ENCODE measurements around the gene MPPED1.
A peak's percentile ranks its signal among the peaks of the same experiment; 100 is the strongest.

MPPED1 gene

DNA sequence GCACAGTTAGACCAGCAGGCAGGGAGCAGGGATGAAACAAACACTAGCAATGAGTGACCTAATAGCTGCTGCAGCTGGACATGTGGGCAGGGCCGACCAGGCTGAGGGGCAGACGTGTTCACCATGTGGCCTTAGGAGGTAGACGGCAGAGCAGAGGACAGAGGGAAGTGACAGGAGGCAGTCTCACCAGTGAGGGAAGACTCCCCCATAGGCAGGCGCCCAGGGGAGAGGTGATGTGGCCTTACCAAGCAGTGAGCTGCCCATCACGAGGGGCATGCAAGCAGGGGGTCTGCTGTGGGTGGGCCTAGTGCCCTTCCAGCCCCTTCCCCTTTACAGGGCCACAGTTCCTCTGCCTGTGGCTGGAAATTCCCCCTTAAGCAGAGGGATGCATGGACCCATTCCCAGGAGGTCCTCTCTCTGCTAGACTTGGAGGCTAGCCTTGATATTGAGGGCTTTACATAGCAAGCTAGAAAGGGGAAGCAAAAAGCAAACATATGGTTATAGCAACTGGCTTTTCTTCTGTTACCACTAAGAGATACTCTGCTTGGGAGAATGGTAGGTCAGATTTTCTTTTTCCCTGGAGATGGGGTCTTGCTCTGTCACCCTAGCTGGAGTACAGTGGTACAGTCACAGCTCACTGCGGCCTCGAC is 67.6 kb downstream of the MPPED1 start:
- no peak for DNase-seq

DNA sequence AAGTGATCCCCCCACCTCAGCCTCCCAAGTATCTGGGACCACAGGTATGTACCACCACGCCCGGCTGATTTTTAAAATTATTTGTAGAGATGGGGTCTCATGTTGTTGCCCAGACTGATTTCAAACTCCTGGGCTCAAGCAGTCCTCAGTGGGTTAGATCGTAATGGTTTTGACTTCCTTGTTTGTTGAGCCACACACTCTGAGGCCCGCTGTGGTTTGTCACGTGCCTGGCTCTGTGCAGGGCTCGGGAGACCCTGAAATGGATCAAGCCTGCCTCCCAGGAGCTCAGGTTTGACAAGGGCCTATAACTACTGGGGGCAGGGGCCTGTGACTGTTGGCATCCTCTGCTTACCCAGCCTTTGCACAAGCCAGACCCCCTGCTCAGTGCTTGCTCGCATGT is 68.1 kb downstream of the MPPED1 start:
- no peak for DNase-seq

DNA sequence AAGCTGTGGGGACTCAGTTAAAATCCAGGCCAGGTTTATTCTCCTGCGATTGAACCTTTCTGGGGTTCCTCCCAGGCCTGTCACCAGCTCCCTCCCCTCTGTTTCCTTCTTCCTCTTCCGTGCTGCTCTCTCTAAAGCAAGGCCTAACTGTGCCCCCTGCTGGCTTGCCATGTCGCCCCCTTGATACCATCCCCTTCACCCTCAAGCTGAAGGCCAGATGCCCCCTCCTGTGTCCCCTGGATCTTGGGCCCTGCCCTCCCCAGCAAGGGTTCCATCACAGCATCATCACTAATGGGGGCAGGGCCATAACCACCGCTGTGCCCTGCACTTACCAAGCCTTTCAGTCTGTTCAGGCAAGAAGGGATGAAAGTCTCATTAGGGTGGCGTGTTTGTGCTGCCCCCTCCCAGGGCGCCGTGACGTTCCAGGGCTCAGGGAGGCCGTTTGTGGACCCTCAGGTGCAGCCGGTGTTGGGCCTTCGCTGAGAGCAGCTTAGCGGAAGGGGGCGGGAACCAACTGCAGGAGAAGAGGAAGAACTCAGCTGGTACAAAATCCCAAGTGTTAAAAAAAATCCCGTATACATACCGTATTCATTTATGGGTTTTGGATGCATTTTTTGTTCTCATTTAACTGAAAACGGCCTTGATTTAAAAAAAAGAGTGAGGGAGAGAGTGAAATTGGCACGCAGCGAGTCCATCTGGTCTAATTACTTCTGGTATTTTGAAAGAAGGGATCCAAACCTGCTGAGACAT is 69.9 kb downstream of the MPPED1 start:
- peak; percentile 10 for DNase-seq

DNA sequence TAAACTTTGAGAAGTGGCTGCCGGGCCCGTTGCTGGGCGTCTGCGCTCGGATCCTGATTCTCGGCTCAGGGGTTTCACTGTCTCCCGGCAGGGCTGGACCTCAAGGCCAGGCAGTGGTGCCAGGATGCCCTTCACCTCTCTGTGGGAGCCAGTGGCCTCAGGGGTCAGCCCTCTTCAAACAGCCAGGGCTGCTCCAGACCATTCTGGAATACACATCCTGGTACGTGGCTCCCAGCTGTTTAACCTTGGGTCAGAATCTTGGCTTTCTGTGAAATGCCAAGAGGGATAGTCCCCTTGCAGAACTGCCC is 70.5 kb downstream of the MPPED1 start:
- DNase-seq: no peak

DNA sequence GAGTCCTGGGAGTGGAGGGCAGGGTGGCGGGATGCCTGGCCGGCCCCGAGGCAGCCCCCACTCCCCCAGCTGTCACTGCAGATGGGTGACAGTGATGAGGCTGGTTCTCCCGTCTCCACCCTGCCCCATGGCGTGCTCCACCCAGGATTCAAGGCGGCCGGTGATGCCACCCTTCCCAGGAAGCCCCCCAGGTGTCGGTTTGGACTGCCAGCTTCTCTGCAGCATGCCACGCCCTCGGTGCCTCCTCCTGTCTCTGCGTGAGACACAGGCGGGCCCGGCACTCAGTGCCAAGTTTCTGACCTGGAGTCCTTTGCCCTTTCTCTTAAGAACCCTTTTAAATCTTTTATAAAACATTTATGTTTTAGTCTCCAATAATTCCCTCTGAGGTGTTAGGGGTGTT is 71.5 kb downstream of the MPPED1 start:
- no peak for DNase-seq

DNA sequence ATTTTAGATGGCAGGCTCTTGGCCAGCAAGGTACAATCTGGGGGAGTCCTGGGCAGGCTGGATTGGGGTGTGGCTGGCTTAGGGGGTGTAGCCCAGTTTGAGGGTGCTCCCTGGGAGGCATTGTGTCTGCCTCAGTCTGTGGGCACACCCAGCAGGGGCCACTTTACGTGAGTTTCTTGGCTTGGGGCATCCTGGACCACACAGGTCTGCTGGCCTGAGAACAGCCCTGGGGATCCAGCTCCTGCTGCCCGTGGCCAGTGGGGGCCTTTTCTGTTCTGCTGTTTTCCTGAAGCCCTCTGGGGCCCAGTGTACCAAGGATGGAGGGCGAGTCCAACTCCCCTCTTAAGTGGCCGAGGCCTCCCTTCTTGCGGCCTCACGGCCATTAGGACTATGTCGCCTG is 71.9 kb downstream of the MPPED1 start:
- no peak for DNase-seq

DNA sequence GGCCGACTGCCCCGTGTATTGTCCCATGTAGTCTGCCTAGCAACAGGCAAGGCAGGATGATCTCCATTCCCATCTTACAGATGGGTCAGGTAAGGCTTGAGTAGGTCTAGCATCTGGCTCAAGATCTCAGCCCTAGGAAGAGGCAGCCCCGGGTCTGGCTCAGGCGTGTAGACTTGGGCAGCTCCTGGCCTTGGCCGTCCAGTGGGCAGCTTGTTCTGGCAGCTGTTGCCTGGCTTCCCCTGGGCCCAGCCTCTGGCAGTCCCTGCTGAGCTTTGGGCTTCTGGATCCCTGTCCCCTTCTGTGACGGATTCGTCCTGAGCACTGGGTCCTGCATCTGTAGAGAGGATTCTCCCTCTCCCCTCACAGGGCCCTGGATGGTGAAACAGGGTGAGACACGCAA is 72.4 kb downstream of the MPPED1 start:
- DNase-seq: no peak

DNA sequence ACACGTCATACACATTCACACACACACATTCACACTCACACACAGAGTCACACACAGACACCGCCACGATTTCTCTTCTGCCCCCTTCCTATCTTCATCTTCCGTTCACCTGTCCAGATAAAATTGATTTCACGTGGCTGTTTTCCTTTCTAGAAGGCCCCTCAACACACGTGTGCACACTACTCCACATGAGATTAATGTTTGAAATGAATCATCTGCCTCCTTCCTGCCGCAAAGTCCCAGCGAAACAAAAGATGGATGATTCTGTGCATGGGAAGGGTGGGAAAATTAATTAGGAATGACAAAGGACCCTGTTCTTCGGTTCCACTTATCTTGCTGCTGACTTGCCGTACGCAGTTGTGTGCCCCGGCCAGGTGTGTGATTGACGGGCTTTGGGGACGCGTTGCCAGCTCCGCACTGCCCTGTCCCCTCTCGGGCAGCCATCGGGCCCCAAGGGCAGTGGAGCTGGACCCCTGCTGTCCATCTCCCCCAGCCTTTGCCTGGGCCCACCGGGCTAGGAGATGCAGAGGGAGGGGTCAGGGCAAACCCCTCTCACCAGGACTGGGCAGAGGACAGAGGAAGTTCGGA is 73.8 kb downstream of the MPPED1 start:
- DNase-seq: no peak

DNA sequence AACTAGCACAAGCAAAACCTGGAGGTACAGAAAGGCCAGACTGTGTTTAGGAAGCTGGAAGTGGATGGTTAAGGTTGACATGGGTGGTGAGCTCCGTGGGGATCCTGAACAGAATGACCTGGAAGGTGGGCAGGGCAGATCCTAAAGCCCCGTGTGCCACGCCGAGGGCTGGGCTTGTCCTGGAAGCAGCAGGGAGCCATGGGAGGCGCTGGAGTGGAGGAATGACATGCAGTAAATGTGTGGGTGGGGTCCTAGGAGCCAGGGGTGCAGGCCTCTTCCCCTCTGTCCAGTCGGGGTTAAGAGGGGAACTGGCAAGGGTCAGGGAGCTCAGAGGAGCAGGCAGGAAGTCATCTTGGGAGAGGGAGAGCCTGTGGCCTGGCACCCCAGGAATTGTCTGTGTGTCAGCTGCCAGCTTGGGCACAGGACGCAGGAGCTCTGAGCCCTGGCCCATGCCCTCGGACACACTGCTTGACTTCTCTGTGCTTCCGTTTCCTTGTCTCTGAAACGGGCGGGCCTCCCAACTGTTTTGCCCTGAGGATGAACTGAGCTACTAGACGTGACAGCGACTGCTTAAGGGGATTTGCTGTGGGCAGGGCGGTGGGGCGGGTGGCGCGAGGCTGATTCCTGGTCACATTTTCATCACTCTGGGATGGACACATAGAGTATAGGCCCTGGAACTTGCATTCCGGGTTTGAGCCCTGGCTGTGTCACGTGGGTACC is 75.7 kb downstream of the MPPED1 start:
- DNase-seq: no peak

DNA sequence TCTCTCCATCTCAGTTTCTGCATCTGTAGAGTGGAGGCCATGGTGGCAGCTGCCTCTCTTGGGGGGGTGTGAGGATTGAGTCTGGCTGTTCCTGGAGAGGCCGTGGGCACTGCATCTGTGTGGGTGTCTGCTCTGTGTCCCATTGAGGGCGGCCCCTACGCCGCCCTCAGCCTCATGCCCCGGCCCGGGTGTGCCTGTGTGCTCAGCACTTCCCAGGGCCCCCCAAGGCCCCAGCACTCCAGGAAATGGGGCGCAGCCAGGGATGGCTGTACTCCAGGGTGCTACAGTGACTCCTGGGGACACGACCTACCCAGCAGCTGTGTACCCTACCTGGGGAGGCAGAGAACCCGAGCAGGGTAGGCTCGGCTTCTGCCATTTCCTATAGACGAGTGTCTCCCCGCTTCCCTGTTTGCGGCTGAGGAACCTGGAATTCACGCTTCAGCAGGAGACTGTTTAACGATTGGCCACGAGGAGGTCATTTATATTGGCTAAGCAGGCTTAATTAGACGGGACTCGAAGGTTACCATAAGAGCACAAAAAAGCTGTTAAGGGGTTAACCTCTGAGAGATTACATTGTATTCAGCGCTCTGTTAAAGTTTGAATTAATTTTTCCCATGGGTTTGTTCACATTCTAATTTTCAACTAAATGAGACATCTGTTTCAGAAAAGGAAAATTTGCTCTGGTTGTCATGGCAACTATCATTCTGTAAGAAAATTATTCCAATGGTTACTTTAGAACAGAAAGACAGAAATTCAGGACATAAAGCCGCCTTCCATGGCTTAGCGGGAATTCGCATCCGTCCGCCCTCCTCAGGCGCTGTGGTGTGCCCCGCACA is 76.4 kb downstream of the MPPED1 start:
- DNase-seq: no peak

DNA sequence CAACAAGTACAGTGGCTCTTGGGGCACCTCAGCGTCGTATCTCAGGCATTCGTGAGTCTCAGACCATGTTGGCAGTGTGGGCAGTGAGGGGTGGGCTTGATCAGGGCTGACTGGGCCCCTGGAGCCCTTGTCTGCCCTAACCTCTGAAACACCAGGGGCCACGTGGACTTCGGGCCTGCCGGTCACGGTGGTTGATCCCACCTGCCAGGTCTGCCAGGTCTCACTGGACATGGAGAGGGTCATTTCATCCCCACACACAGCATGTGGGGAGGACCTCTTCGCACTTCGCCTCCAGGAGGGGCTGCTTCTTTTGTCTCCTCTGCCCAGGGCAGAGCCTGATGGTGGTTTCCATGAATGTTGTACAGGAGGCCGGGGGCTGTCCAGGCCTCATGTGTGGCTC is 77.1 kb downstream of the MPPED1 start:
- no peak for DNase-seq

DNA sequence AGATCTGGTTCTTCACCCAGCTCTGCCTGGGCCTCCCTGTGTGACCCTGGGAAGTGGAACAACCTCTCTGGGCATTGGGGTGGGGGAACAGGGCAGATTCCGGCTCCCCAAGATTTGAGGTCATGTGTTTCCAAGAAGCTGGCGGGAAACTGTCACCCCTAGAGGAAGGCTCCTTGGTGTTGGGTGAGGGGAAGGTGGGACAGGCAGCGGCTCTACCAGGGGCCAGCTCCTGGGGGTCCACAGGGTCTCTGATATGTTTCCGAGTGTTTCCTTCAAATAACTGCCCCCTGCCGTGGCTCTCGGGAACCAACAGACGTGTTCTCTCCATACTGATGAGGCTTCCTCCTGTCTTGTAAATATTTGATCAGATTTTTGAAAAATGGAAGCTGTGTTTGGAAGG is 78.5 kb downstream of the MPPED1 start:
- no peak for DNase-seq

DNA sequence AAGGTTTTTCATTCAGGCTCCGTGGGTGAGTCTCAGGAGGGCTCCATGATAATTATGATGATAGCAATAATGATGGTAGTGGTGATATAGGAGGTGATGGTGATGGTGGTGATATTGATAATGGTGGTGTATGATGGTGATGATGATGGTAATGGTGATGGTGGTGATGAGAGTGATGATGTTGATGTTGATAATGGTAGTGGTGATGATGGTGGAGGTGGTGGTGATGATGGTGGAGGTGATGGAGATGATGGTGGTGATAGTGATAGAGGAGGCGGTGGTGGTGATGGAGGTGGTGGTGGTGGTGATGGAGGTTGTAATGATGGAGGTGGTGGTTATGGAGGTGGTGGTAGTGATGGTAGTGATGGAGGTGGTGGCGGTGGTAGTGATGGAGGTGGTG is 79.4 kb downstream of the MPPED1 start:
- no peak for DNase-seq

DNA sequence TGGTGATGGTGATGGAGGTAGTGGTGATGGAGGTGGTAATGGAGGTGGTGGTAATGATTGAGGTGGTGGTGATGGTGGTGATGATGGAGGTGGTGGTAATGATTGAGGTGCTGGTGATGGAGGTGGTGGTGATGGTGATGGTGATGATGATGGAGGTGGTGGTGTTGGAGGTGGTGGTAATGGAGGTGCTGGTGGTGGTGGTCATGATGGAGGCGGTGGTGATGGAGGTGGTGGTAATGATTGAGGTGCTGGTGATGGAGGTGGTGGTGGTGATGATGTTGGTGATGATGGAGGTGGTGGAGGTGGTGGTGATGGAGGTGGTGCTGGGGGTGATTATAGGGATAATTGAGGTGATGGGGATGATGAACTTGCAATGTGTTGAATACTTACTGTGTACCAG is 79.9 kb downstream of the MPPED1 start:
- no peak for DNase-seq

DNA sequence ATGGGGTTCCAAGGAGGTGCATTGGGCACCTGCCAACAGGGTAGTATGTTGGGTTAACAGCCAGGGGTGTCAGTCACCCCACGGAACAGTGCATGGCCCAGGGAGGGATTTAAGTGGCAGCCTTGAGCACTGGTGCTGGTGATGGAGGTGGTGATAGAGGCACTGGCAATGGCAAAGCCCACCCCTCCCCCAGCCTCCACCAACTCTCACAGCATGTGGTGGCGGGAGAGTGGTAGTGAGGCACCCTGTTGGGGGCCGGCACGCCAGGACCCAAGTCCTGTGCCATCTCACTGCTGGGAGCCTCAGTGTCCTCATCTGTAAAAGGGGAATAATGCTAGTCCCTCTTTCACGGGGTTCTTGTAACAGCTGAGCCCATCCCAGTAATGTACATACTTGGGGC is 81.5 kb downstream of the MPPED1 start:
- DNase-seq: no peak

DNA sequence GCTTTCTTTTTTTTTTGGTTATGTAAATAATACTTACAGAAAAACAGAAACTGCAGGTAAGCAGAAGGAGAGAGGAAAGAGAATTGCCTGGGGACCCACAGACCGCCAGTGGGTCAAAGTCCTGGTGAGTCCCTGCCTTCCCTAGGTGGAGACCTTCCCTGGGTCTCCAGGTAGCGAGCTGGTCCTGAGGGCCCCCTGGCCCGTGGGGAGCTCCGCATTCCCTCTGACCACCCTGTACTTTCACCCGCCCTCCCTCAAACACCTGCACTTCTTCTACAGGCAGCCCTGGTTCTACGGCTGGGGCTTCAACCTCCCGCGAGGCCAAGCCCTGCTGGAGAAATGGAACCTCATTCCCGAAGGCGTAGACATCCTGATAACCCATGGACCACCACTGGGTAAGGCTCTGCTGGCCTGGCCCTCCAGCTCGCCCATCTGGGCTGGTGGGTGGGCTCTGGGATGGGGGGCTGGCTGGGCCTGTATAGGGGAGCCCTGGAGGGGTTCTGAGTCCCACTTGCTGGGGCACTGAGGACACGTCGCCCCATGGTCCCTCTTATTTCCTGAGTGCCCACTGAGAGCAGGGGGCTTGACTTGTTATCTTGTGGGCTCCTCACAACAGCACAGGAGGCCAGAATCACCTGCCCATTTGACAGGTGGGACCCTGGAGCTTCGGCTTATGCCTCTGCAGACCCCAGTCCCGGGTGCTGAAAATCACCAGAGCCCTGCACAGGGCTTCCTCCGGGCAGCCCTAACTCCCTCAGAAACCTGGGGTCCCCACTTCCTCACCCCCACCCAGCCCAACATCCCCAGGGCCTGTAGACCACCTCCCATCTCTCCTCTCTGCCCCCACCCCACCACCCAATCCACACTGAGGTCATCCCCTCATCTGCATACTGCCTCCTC is 86.4 kb downstream of the MPPED1 start:
- no peak for DNase-seq

DNA sequence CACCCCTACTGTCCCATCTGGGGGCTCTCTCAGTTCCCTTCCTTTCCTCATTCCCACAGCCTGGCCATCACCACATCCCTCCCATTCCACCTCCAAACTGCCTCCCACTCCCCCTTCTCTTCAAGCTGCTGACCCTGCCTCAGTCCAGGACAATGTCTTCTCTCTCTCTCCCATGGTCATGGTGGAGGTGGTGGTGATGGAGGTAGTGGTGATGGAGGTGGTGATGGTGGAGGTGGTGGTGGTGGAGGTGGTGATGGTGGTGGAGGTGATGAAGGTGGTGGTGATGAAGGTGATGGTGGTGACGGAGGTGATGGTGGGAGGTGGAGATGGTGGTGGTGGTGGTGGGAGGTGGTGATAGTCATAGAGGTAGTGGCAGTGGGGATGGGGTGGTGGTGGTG is 87.0 kb downstream of the MPPED1 start:
- no peak for DNase-seq

DNA sequence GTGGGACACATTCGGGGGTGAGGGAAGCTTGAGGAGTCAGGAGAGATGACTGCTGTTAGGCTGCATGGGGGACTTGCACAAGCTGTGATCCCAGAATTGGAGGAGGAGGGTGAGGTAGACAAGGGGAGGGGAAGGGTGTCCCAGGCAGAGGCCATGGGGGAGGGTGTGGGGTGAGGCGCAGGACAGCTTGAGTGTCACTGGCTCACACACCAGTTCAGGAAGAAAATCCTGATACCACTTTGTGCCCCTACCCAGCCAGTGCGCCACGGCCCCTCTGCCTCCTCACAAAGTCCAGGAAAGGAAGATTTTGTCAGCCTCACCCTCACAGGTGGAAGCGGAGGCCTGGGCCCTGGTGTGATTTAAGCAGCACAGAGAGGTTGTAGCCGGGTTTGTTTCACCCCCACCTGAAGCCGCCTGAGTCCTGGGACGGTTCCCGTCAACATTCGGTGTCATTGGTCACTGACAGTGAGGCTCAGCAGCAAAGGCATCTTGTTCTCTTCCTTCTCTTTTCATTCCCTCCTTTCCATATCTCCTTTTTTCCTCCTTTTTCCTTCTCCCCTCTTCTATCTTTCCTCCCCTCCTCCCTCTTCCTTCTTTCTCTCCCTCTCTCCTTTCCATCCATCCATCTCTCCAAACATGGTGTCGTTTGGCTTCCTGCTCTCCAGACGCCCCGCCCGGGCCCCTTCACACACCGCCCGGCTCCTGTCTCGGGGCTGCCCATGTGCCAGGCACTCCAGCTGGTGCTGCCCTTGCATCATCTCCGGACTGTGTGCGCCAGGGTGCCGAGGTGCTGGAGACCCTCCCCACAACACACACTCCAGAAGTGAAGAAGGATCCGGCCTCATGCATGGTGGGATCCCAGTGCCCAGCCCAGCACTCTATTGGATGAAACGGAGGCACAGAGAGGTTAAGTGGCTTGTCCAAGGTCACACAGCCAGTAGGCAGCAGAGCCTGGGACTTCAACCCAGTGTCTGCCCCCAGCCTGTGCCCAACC is 89.3 kb downstream of the MPPED1 start:
- no peak for DNase-seq

DNA sequence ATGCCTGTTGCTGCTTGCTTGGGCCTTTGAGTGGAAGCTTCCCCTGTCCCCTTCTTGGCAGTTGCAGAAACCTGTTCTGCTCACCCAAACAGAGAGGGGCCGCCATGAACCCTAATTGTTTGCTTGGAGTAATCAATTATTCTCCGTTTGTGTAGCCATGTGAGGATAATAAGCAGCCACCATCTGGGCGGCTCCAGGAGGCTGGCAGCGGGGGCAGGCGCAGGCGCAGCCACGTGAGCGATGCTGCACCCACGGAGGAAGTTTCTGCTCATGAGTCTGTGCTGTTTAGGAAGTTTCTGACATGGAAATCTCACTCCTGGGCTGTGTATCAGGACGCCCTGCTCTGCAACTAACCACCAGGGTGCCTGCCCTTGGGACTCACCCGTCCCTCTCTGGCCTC is 90.1 kb downstream of the MPPED1 start:
- DNase-seq: no peak

DNA sequence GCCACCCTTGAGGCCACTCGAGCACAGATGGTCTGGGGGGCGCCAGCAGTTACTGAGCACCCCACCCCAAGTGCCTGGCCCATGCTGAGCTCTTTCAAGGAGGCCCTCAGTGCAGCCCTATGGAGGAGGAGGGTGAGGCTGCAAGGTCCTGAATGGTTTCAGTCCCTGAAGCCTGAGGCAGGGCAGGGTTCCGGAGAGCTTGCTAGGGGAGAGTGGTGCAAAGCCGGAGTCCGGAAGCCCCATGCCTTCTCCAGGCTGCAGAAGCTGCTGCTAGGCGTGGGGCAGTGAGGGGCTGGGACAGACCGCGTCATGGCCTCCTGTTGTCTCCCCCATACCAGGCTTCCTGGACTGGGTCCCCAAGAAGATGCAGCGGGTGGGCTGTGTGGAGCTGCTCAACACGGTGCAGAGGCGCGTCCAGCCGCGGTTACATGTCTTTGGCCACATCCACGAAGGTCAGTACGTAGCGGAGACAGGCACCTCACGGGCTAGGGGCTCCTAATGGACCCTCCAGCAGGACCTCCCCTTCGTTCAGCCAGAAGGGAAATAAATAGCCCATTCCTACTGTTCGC is 90.6 kb downstream of the MPPED1 start:
- DNase-seq: no peak
